Neural progenitor cell (in vitro differentiated cells): ENCODE results near the gene FAM240B. TPM values are rescaled to one million over a fixed set of nuclear protein-coding genes. Genes with fewer than 3 reads are reported as not detected.

ENCODE experiments used
- DNase-seq: peaks from one replicate; pipeline ENCODE4 v3.0.0-alpha.2; 2016; ENCODE audit warnings: low spot score
- H2AFZ ChIP-seq: fragments of 200-600 bp; sonication (generic); replicated peaks from 2 replicates; pipeline ENCODE4 v1.6.1; 2016; ENCODE audit warnings: antibody characterized with exemption
- H3F3A ChIP-seq: fragments of 200-600 bp; sonication (generic); 2 replicates; pipeline ENCODE4 v1.6.1; 2016; ENCODE audit warnings: antibody characterized with exemption, low read depth
- H3K27ac ChIP-seq: fragments of 200-600 bp; sonication (generic); 2 replicates; pipeline ENCODE4 v1.5.1; 2016; ENCODE audit warnings: mild to moderate bottlenecking
- H3K27me3 ChIP-seq: fragments of 200-600 bp; sonication (generic); 2 replicates; pipeline ENCODE4 v1.6.1; 2016; ENCODE audit warnings: mild to moderate bottlenecking, moderate library complexity
- H3K36me3 ChIP-seq: fragments of 200-600 bp; sonication (generic); 2 replicates; pipeline ENCODE4 v1.5.1; 2016
- H3K4me1 ChIP-seq: fragments of 200-600 bp; sonication (generic); 2 replicates; pipeline ENCODE4 v1.6.1; 2016; ENCODE audit warnings: mixed run types
- H3K4me2 ChIP-seq: fragments of 200-600 bp; sonication (generic); 2 replicates; pipeline ENCODE4 v1.6.1; 2016
- H3K4me3 ChIP-seq: fragments of 200-600 bp; sonication (generic); 2 replicates; pipeline ENCODE4 v1.5.1; 2016
- H3K79me2 ChIP-seq: fragments of 200-600 bp; sonication (generic); 2 replicates; pipeline ENCODE4 v1.6.1; 2016; ENCODE audit warnings: low read depth
- H3K9ac ChIP-seq: fragments of 200-600 bp; sonication (generic); 2 replicates; pipeline ENCODE4 v1.6.1; 2016
- H3K9me3 ChIP-seq: fragments of 200-600 bp; sonication (generic); 2 replicates; pipeline ENCODE4 v1.5.1; 2016; ENCODE audit warnings: low read depth
- H4K20me1 ChIP-seq: fragments of 200-600 bp; sonication (generic); 2 replicates; pipeline ENCODE4 v1.6.1; 2016; ENCODE audit warnings: low read depth
- H3K27ac Mint-ChIP-seq: 3 replicates; pipeline ENCODE4 v1.8.0; 2021; ENCODE audit warnings: mixed read lengths
- H3K27me3 Mint-ChIP-seq: 2 replicates; pipeline ENCODE4 v1.8.0; 2022; ENCODE audit warnings: low read depth, mild to moderate bottlenecking, inconsistent platforms, moderate library complexity, mixed read lengths; ENCODE audit not compliant: insufficient read depth
- H3K36me3 Mint-ChIP-seq: 3 replicates; pipeline ENCODE4 v1.8.0; 2021; ENCODE audit warnings: mixed read lengths
- H3K4me1 Mint-ChIP-seq: 3 replicates; pipeline ENCODE4 v1.8.0; 2021; ENCODE audit warnings: mixed read lengths
- H3K4me3 Mint-ChIP-seq: 3 replicates; pipeline ENCODE4 v1.8.0; 2021; ENCODE audit warnings: mild to moderate bottlenecking, moderate library complexity, mixed read lengths
- H3K9me3 Mint-ChIP-seq: 3 replicates; pipeline ENCODE4 v1.8.0; 2020; ENCODE audit warnings: mixed read lengths
- CTCF ChIP-seq: fragments of 200-600 bp; sonication (generic); IDR thresholded peaks from 2 replicates; pipeline ENCODE4 v1.5.1; 2017; ENCODE audit warnings: antibody characterized with exemption, mild to moderate bottlenecking
- EZH2 ChIP-seq: fragments of 200-600 bp; sonication (generic); IDR thresholded peaks from 2 replicates; pipeline ENCODE4 v1.6.1; 2017; ENCODE audit warnings: antibody characterized with exemption, mild to moderate bottlenecking, moderate library complexity
- EZH2phosphoT487 ChIP-seq: fragments of 200-600 bp; sonication (generic); IDR thresholded peaks from 2 replicates; pipeline ENCODE4 v1.6.1; 2017; ENCODE audit warnings: antibody characterized with exemption
- small RNA-seq: library from RNA; depleted of rRNA; stranded (forward); fragments of <200 nt; gene quantifications from one replicate; pipeline ENCODE3, GENCODE V24; 2015
- total RNA-seq: library from RNA; depleted of rRNA; stranded (reverse); fragments of >200 nt; gene quantifications from 2 replicates; pipeline ENCODE4 v1.2.3, GENCODE V29; 2015; ENCODE audit warnings: low replicate concordance

The FAM240B gene
- total RNA-seq, 1 donor from 2014 or later: not detected

GRCh38 chr9:38650564-38650963, 69.4 kb downstream of the FAM240B start:
- H3K4me2 ChIP-seq: no peak overlapping the region
- H3K9ac ChIP-seq: no peak overlapping the region
- no peaks in the 10 kb centered on the region for H3K9me3 ChIP-seq
- no peaks in the 10 kb centered on the region for H3K27me3 ChIP-seq
- Mint-ChIP-seq H3K4me3 (no peak overlapping the region), H3K9me3 (peaks cover 3% of the 10 kb centered on the region), H3K27me3 (peaks cover 11% of the 10 kb centered on the region), H3K36me3 (no peaks in the 10 kb centered on the region), H3K27ac (no peak overlapping the region), H3K4me1 (no peaks in the 10 kb centered on the region)
- no peaks in the 10 kb centered on the region for H3K79me2 ChIP-seq
- DNase-seq: no peak
- no peaks in the 10 kb centered on the region for H3K4me1 ChIP-seq
- H3F3A ChIP-seq: no peaks in the 10 kb centered on the region
- no peaks in the 10 kb centered on the region for H3K36me3 ChIP-seq
- no peak overlapping the region for H2AFZ ChIP-seq
- TF ChIP-seq CTCF (no peak), EZH2phosphoT487 (no peak), EZH2 (no peak)
- H3K4me3 ChIP-seq: no peak overlapping the region
- H4K20me1 ChIP-seq: no peaks in the 10 kb centered on the region
- H3K27ac ChIP-seq: no peak overlapping the region

DNA sequence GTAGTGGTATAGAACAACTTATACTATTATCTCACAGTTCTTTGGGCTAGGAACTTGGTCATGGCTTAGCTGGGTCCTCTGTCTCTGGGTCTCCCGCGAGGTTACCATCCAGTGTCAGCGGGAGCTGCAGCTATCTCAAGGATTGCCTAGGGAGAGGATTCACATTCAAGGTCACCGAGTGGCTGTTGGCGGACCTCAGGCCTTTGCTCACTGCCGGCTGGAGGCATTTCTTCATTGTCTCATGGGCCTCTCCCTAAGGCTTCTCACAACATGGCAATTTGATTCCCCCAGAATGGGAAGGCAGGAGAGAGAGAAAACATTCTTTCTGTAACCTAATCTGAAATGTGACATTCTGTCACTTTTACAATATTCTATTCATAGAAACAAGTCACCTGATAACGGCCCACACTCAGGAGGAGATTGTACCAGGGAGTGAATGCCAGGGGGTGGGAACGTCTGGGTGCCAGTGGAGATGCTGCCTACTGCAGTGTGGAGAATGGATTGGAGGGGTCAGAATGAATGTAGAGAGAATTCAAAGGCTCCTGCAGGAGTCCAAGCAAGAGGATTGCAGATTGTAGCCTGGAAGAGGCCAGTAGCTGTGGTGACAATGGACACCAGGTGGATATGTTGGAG, 70.1 kb downstream of the FAM240B start:
- Mint-ChIP-seq H3K4me3 (no peak overlapping the region), H3K27me3 (peaks cover 15% of the 10 kb centered on the region)

DNA sequence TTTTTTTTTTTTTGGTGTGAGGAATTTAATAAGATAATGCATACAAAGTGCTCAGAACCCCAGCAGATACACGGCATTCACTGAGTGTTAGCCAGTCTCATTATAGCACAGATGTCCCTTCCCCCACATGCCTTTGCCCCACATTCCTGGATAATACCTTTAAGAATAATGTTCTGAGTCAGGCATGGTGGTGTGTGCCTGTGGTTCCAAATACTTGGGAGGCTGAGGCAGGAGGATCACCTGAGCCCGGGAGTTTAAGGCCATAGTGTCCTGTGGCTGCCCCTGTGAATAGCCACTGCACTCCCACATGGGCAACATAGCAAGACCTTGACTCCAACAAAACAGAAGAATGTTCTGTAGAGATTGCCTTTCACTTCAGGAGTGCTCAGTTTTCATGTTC, 75.3 kb downstream of the FAM240B start:
- peaks cover 14% of the 10 kb centered on the region for H3K27me3 Mint-ChIP-seq

More for the DNA sequence above, 70.1 kb downstream of the FAM240B start:
- H3K4me2 ChIP-seq: no peak overlapping the region
- TF ChIP-seq EZH2 (no peak), CTCF (no peak), EZH2phosphoT487 (no peak)
- no peak overlapping the region for H3K27ac ChIP-seq
- Mint-ChIP-seq H3K36me3 (no peaks in the 10 kb centered on the region), H3K9me3 (peaks cover 3% of the 10 kb centered on the region), H3K4me1 (no peaks in the 10 kb centered on the region), H3K27ac (no peak overlapping the region)
- no peaks in the 10 kb centered on the region for H3K4me1 ChIP-seq
- H3K79me2 ChIP-seq: no peaks in the 10 kb centered on the region
- H2AFZ ChIP-seq: no peak overlapping the region
- H3K9me3 ChIP-seq: no peaks in the 10 kb centered on the region
- no peaks in the 10 kb centered on the region for H3K27me3 ChIP-seq
- no peaks in the 10 kb centered on the region for H3K36me3 ChIP-seq
- no peak overlapping the region for H3K9ac ChIP-seq
- no peaks in the 10 kb centered on the region for H3F3A ChIP-seq
- H4K20me1 ChIP-seq: no peaks in the 10 kb centered on the region
- H3K4me3 ChIP-seq: no peak overlapping the region
- DNase-seq: no peak

More for the DNA sequence above, 75.3 kb downstream of the FAM240B start:
- Histone ChIP-seq H3K36me3 (no peaks in the 10 kb centered on the region), H2AFZ (no peak overlapping the region), H3K4me2 (no peak overlapping the region), H3K27ac (no peak overlapping the region), H3K79me2 (no peaks in the 10 kb centered on the region), H3K4me3 (no peak overlapping the region), H3K9ac (no peak overlapping the region), H3K27me3 (no peaks in the 10 kb centered on the region), H3F3A (no peaks in the 10 kb centered on the region), H3K4me1 (no peaks in the 10 kb centered on the region), H4K20me1 (no peaks in the 10 kb centered on the region), H3K9me3 (no peaks in the 10 kb centered on the region)
- H3K36me3 Mint-ChIP-seq: no peaks in the 10 kb centered on the region
- no peak overlapping the region for H3K4me3 Mint-ChIP-seq
- no peak overlapping the region for H3K27ac Mint-ChIP-seq
- peaks cover 14% of the 10 kb centered on the region for H3K4me1 Mint-ChIP-seq
- TF ChIP-seq EZH2phosphoT487 (no peak), EZH2 (no peak), CTCF (no peak)
- no peak for DNase-seq
- H3K9me3 Mint-ChIP-seq: peaks cover 3% of the 10 kb centered on the region

Small RNA genes within 50 kb of the gene (small RNA-seq; reads per million reads assigned to genes)
- not detected for gene RNU6-765P

Other genes starting within 250 kb of the FAM240B start
- 2.3 and 3.0 TPM in 2 replicates for gene ANKRD18A, start 99.5 kb downstream of the FAM240B start, total RNA-seq